Measurements from ENCODE around the gene DNAAF5.

Gene DNAAF5

GRCh38 chr7:781186-781849 is 54.8 kb downstream of the DNAAF5 start:
- Histone ChIP-seq H3K4me1 (ENCODE audit: control extremely low read depth in 1 of 4, control insufficient read depth in 4 of 4, insufficient read depth in 4 of 4, low read length in 3 of 4) (no peaks in the 10 kb centered on the region), H3K9me3 (ENCODE audit: control extremely low read depth in 1 of 5, control insufficient read depth in 4 of 5, insufficient read depth in 2 of 5, low read depth in 1 of 5, low read length in 4 of 5) (no peaks in the 10 kb centered on the region), H3K36me3 (ENCODE audit: control insufficient read depth in 4 of 4, insufficient read depth in 4 of 4, low read length in 3 of 4) (peaks cover 14 to 85% (median 56%) of the 10 kb centered on the region in 4 experiments), H3K4me3 (ENCODE audit: control insufficient read depth in 1 of 7, extremely low read depth in 1 of 7, insufficient read depth in 4 of 7, low read depth in 2 of 7, low read length in 6 of 7) (no peak overlapping the region), H3K27me3 (replicated peaks in 2 of 5; ENCODE audit: control insufficient read depth in 4 of 5, insufficient read depth in 5 of 5, low read length in 4 of 5) (no peaks in the 10 kb centered on the region), H3K27ac (ENCODE audit: insufficient read depth in 1 of 2, low read depth in 1 of 2, low read length in 2 of 2, poor library complexity in 1 of 2, severe bottlenecking in 2 of 2) (no peak overlapping the region)
- ChIA-PET POLR2A (no interaction called here), CTCF (no interaction called here)
- DNase-seq: no peak
- 95% methylated on average over 19 of the region's 23 CpGs for WGBS (ENCODE audit: insufficient coverage)

- H3K27me3 ChIP-seq (replicated peaks in 2 of 5; ENCODE audit: control insufficient read depth in 4 of 5, insufficient read depth in 5 of 5, low read length in 4 of 5): no peaks in the 10 kb centered on the region
- POLR2A ChIA-PET: no interaction called here
- peaks cover 14 to 79% (median 52%) of the 10 kb centered on the region in 4 experiments for H3K36me3 ChIP-seq (ENCODE audit: control insufficient read depth in 4 of 4, insufficient read depth in 4 of 4, low read length in 3 of 4)
- CTCF ChIA-PET: no interaction called here
- no peaks in the 10 kb centered on the region for H3K9me3 ChIP-seq (ENCODE audit: control extremely low read depth in 1 of 5, control insufficient read depth in 4 of 5, insufficient read depth in 2 of 5, low read depth in 1 of 5, low read length in 4 of 5)
- H3K4me3 ChIP-seq (ENCODE audit: control insufficient read depth in 1 of 7, extremely low read depth in 1 of 7, insufficient read depth in 4 of 7, low read depth in 2 of 7, low read length in 6 of 7): no peak overlapping the region
- H3K27ac ChIP-seq (ENCODE audit: insufficient read depth in 1 of 2, low read depth in 1 of 2, low read length in 2 of 2, poor library complexity in 1 of 2, severe bottlenecking in 2 of 2): no peak overlapping the region
- H3K4me1 ChIP-seq (ENCODE audit: control extremely low read depth in 1 of 4, control insufficient read depth in 4 of 4, insufficient read depth in 4 of 4, low read length in 3 of 4): no peaks in the 10 kb centered on the region
- 97% methylated on average over 76 of the region's 80 CpGs for WGBS (ENCODE audit: insufficient coverage)
- no peak for DNase-seq
Measured at GRCh38 chr7:781936-782529, 55.5 kb downstream of the DNAAF5 start.

GRCh38 chr7:782718-783449 is 56.4 kb downstream of the DNAAF5 start:
- POLR2A ChIA-PET: no interaction called here
- peaks cover 14 to 76% (median 53%) of the 10 kb centered on the region in 4 experiments for H3K36me3 ChIP-seq (ENCODE audit: control insufficient read depth in 4 of 4, insufficient read depth in 4 of 4, low read length in 3 of 4)
- CTCF ChIA-PET: interaction anchor here (0.5 to 2.0 kb wide), 5 partner anchors 16 to 93 kb away, joined by 3 to 15 read pairs (median 5); no protein-coding TSS in a partner anchor
- DNase-seq: no peak
- H3K9me3 ChIP-seq (ENCODE audit: control extremely low read depth in 1 of 5, control insufficient read depth in 4 of 5, insufficient read depth in 2 of 5, low read depth in 1 of 5, low read length in 4 of 5): no peaks in the 10 kb centered on the region
- 94% methylated on average over 49 of the region's 56 CpGs for WGBS (ENCODE audit: insufficient coverage)
- H3K4me1 ChIP-seq (ENCODE audit: control extremely low read depth in 1 of 4, control insufficient read depth in 4 of 4, insufficient read depth in 4 of 4, low read length in 3 of 4): no peaks in the 10 kb centered on the region
- no peak overlapping the region for H3K4me3 ChIP-seq (ENCODE audit: control insufficient read depth in 1 of 7, extremely low read depth in 1 of 7, insufficient read depth in 4 of 7, low read depth in 2 of 7, low read length in 6 of 7)
- no peak overlapping the region for H3K27ac ChIP-seq (ENCODE audit: insufficient read depth in 1 of 2, low read depth in 1 of 2, low read length in 2 of 2, poor library complexity in 1 of 2, severe bottlenecking in 2 of 2)
- no peaks in the 10 kb centered on the region for H3K27me3 ChIP-seq (replicated peaks in 2 of 5; ENCODE audit: control insufficient read depth in 4 of 5, insufficient read depth in 5 of 5, low read length in 4 of 5)

- H3K36me3 ChIP-seq (ENCODE audit: control insufficient read depth in 4 of 4, insufficient read depth in 4 of 4, low read length in 3 of 4): peaks cover 14 to 70% (median 48%) of the 10 kb centered on the region in 4 experiments
- H3K4me3 ChIP-seq (ENCODE audit: control insufficient read depth in 1 of 7, extremely low read depth in 1 of 7, insufficient read depth in 4 of 7, low read depth in 2 of 7, low read length in 6 of 7): no peak overlapping the region
- 98% methylated on average over 30 of the region's 36 CpGs for WGBS (ENCODE audit: insufficient coverage)
- POLR2A ChIA-PET: no interaction called here
- CTCF ChIA-PET: interaction anchor here (0.5 to 2.0 kb wide), 6 partner anchors 15 to 92 kb away, joined by 3 to 15 read pairs (median 5); no protein-coding TSS in a partner anchor
- no peaks in the 10 kb centered on the region for H3K9me3 ChIP-seq (ENCODE audit: control extremely low read depth in 1 of 5, control insufficient read depth in 4 of 5, insufficient read depth in 2 of 5, low read depth in 1 of 5, low read length in 4 of 5)
- H3K27me3 ChIP-seq (replicated peaks in 2 of 5; ENCODE audit: control insufficient read depth in 4 of 5, insufficient read depth in 5 of 5, low read length in 4 of 5): no peaks in the 10 kb centered on the region
- no peak overlapping the region for H3K27ac ChIP-seq (ENCODE audit: insufficient read depth in 1 of 2, low read depth in 1 of 2, low read length in 2 of 2, poor library complexity in 1 of 2, severe bottlenecking in 2 of 2)
- DNase-seq: no peak
- no peaks in the 10 kb centered on the region for H3K4me1 ChIP-seq (ENCODE audit: control extremely low read depth in 1 of 4, control insufficient read depth in 4 of 4, insufficient read depth in 4 of 4, low read length in 3 of 4)
Measured at GRCh38 chr7:783556-784490, 57.3 kb downstream of the DNAAF5 start.

- DNase-seq: no peak
- H3K4me3 ChIP-seq (ENCODE audit: control insufficient read depth in 1 of 7, extremely low read depth in 1 of 7, insufficient read depth in 4 of 7, low read depth in 2 of 7, low read length in 6 of 7): no peak overlapping the region
- H3K9me3 ChIP-seq (ENCODE audit: control extremely low read depth in 1 of 5, control insufficient read depth in 4 of 5, insufficient read depth in 2 of 5, low read depth in 1 of 5, low read length in 4 of 5): no peaks in the 10 kb centered on the region
- H3K36me3 ChIP-seq (ENCODE audit: control insufficient read depth in 4 of 4, insufficient read depth in 4 of 4, low read length in 3 of 4): peaks cover 12 to 58% (median 43%) of the 10 kb centered on the region in 4 experiments
- 99% methylated on average over 21 of the region's 21 CpGs for WGBS (ENCODE audit: insufficient coverage)
- H3K27ac ChIP-seq (ENCODE audit: insufficient read depth in 1 of 2, low read depth in 1 of 2, low read length in 2 of 2, poor library complexity in 1 of 2, severe bottlenecking in 2 of 2): no peak overlapping the region
- CTCF ChIA-PET: interaction anchor here (1.5 kb wide), 1 partner anchor 8 kb away, joined by 3 read pairs; no protein-coding TSS in a partner anchor
- H3K4me1 ChIP-seq (ENCODE audit: control extremely low read depth in 1 of 4, control insufficient read depth in 4 of 4, insufficient read depth in 4 of 4, low read length in 3 of 4): no peaks in the 10 kb centered on the region
- no peaks in the 10 kb centered on the region for H3K27me3 ChIP-seq (replicated peaks in 2 of 5; ENCODE audit: control insufficient read depth in 4 of 5, insufficient read depth in 5 of 5, low read length in 4 of 5)
- POLR2A ChIA-PET: no interaction called here
Measured at GRCh38 chr7:784971-785370, 58.5 kb downstream of the DNAAF5 start.

- no peaks in the 10 kb centered on the region for H3K9me3 ChIP-seq (ENCODE audit: control extremely low read depth in 1 of 5, control insufficient read depth in 4 of 5, insufficient read depth in 2 of 5, low read depth in 1 of 5, low read length in 4 of 5)
- CTCF ChIA-PET: interaction anchor here (0.7 to 2.2 kb wide), 5 partner anchors 9 to 90 kb away, joined by 3 to 8 read pairs (median 3); no protein-coding TSS in a partner anchor
- no peak for DNase-seq
- H3K27ac ChIP-seq (ENCODE audit: insufficient read depth in 1 of 2, low read depth in 1 of 2, low read length in 2 of 2, poor library complexity in 1 of 2, severe bottlenecking in 2 of 2): no peak overlapping the region
- H3K27me3 ChIP-seq (replicated peaks in 2 of 5; ENCODE audit: control insufficient read depth in 4 of 5, insufficient read depth in 5 of 5, low read length in 4 of 5): no peaks in the 10 kb centered on the region
- WGBS (ENCODE audit: insufficient coverage): 98% methylated on average over 9 of the region's 10 CpGs
- H3K4me1 ChIP-seq (ENCODE audit: control extremely low read depth in 1 of 4, control insufficient read depth in 4 of 4, insufficient read depth in 4 of 4, low read length in 3 of 4): no peaks in the 10 kb centered on the region
- no peak overlapping the region for H3K4me3 ChIP-seq (ENCODE audit: control insufficient read depth in 1 of 7, extremely low read depth in 1 of 7, insufficient read depth in 4 of 7, low read depth in 2 of 7, low read length in 6 of 7)
- POLR2A ChIA-PET: no interaction called here
- H3K36me3 ChIP-seq (ENCODE audit: control insufficient read depth in 4 of 4, insufficient read depth in 4 of 4, low read length in 3 of 4): peaks cover 12 to 54% (median 42%) of the 10 kb centered on the region in 4 experiments
Measured at GRCh38 chr7:785416-785815, 58.9 kb downstream of the DNAAF5 start.
